ENCODE measurements around the gene SSMEM1.
"Not testable (repeated sequence)": the region's sequence is repeated elsewhere in the genome, so short reads cannot be mapped to it uniquely, and the experiment has no call there.

GRCh38 chr7:130243486-130243885, 35.8 kb downstream of the SSMEM1 start:
- TF ChIP-seq, protein P1, sequence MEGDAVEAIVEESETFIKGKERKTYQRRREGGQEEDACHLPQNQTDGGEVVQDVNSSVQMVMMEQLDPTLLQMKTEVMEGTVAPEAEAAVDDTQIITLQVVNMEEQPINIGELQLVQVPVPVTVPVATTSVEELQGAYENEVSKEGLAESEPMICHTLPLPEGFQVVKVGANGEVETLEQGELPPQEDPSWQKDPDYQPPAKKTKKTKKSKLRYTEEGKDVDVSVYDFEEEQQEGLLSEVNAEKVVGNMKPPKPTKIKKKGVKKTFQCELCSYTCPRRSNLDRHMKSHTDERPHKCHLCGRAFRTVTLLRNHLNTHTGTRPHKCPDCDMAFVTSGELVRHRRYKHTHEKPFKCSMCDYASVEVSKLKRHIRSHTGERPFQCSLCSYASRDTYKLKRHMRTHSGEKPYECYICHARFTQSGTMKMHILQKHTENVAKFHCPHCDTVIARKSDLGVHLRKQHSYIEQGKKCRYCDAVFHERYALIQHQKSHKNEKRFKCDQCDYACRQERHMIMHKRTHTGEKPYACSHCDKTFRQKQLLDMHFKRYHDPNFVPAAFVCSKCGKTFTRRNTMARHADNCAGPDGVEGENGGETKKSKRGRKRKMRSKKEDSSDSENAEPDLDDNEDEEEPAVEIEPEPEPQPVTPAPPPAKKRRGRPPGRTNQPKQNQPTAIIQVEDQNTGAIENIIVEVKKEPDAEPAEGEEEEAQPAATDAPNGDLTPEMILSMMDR (IDR thresholded peaks at IDR 0.05), result not testable (repeated sequence)
- TF ChIP-seq POLR2A (IDR thresholded peaks at IDR 0.05), result not testable (repeated sequence)
